NCI-H187 (cell line): Measurements from ENCODE around the gene PJA2.
"Not testable (repeated sequence)": the region's sequence is repeated elsewhere in the genome, so short reads cannot be mapped to it uniquely, and the experiment has no call there.

Experiments used
- DNase-seq, 2 experiments: peaks; one replicate each; lab custom pipeline; 2025; lab: John Stamatoyannopoulos, UW

Gene PJA2

DNA sequence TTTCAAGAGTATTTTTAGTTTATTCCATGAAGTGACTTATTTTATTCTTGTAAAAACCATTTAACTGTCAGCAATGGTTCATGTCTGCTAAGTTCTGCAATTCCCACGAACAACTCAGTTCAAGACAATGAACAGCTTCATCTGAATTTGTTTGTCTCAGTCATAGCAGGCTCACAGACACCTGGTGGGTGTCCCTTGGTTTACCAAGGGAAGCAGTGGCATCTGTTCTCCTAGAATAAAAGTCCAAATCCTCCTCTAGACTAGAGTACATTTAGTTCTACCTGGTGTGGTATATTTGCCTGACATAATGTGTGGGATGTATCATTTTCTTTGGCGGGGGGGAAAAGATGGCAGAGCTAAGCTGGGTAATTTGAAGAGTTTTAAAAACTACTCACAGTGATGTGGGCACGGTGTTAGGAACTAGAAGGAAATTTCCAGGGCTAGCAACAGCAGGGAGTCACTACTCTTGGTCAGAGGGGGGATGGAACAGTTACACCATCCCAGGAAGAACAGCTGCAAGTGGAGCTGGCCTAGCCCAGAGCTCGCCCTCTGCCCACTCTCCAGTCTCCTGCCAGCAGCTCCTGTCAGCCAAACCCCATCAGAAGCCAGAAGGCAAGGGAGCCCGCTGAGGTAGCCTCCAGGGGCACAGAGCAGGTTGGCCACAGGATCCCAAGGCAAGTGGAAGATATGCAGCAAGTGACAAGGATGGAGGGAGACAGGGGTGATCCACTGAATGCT, 100.3 kb downstream of the PJA2 start:
- DNase-seq: no peak

DNA sequence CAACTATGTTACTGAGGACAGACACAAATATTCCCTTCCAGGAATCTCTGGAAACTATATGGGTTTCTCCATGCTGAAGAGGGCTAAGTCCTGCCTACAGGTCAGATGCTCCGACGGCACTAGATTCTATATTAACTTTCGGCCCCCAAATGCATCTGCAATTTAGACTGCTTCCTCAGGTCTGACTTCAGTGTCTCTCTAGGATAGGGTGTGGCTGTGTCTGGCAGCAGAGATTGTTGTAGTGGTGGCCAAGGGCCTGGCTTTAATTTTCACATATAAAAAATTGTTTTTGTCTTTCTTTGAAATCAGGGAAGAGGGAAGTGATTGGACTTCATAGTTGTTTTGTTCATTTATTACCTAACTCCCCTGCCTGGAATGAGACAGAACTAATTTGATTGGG, 101.8 kb downstream of the PJA2 start:
- no peak for DNase-seq

DNA sequence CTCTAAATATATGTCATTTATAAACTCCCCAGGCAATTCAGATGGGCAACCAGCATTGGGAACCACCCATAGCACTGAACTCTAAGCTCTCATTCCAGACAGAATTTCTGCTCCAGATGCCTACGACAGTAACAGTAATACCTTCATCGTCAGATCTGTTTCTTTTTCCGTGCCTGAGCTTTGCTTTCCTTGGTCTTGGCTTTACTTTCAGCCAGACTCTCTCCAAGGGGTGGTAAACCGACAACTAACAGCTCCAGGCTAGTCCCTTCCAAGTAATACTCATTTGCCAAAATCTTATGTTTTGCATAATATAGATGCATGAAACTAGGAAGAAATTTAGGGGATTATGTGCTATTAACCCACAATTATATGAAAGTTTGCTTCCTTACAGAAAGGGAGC, 102.3 kb downstream of the PJA2 start:
- no peak for DNase-seq

DNA sequence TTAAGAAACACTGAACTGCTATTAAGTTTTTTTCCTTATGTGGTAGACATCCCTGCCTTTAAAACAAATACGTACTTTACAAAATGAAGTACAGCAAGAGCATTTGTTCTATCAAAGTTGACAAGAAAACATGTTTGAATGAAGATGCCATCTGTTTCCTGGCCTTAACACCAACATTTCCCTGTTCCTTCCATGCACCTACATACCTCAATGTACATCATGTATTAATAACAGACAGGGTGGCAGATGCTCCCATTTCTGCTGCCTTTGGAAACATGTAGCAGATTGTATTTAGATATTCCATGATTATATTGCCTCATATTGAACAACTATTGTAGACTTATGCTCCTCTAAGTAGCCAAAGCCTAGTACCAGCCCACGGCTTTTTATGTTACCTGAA, 104.4 kb downstream of the PJA2 start:
- DNase-seq: no peak

DNA sequence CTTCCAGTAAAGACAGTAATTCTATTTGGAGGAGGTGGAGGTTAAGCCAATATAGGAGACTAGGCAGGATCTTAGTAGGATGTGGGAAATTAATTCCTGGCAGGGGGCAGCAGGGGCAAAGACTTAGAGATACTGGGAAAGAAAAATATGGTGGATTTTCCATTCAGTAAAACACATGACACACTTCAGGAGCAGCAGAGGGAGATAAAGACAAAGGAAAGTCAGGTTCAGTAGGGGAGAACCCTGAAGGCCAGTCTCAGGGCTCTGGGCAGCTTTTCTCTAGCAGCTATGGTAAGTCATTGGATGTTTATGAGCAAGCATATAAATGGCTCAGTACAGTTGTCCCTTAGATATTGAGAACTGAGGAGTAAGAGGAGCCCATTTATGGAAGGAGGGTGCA, 105.5 kb downstream of the PJA2 start:
- no peak for DNase-seq

DNA sequence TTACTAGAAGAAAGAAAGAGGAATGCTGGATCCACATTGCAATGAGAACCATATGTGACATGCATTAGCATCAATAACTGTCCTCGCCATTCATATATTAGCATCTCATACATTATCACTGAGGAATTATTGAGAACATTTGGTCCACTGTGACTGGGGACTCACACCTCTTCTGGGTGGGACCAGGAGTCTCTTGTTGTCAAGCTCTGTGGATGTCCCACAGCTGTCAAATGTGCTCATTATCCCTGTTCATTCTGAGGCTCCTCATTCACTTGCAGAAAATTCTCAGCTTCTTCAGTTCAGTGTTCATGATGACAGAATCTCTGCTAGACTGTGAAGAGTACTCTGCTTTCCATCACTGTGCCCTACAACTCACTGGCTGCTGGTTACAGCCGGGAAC, 109.4 kb downstream of the PJA2 start:
- DNase-seq: no peak

DNA sequence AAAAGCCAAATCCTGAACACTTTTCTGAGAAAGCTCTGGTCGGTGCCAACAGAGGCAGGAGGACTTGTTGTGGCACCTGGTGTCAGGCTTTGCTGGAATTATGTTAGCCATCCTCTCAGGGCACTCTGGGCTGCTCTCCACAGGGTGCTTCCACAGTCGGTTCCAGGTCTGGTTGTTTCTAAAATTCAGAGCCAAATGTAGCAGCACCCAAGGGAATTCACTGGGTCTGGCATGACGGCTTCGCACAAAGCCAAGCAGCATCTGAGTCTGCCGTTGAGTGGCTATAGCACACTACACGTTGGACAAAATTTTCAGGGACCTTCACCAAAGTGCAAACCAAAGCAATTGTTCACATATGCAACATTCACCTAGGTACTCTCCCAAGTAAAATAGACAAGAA, 110.2 kb downstream of the PJA2 start:
- no peak for DNase-seq

DNA sequence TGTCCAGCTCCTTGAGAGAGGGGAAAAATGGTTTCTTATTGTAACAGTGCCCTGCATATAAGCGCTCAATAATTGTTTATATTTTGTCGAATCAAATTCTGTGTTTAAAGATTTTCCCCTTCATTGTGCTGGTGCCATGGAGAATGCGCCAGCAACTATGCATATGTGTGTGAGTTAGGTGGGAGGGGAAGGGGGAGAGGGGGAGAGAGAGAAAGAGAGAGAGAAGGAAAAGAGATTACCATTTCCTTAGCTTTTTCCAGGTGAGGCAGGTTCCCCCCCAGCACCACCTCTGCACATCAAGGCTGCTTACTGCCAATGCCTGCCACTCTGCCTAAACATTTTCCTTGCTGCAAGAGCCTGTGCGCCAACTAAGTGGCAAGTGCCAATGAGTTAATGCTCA, 111.0 kb downstream of the PJA2 start:
- DNase-seq: no peak

DNA sequence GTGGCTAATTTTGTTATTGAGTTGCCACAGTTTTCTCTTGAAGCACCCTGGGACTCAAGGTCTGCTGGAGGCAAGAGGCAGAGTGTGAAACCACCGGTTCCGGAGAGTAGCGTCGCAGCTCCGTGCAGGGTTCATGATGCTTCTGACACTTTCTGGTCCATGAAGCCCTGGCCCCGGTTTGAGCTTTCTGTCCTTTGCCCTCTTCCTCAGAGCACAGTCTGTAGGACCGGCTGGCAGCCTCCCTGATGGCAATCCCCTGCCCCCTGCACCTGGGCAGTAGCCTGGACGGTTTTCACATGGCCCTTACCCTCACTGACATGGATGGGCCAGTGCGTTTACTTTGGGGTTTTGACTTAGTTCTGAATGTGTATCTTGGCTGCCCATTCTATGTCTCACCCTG, 111.9 kb downstream of the PJA2 start:
- DNase-seq: no peak

DNA sequence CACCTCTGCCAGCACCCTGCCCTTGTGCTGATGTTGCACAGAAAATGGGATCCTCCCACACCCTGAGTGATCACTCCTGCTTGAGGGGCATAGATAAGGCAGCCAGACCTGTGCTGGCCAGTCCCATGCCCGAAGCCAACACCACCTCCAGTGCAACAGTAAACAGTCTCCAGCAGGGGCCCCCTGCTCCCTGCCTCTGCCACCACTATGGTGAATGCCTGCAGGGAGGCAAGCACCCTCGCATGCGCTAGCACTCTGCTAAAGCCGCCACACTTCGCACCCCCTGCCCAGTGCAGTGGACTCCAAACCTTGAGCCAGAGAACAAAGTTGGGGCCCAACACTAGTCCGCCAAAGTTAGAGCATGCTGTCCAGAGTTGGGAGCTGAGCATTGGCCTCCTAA, 118.7 kb downstream of the PJA2 start:
- no peak for DNase-seq

DNA sequence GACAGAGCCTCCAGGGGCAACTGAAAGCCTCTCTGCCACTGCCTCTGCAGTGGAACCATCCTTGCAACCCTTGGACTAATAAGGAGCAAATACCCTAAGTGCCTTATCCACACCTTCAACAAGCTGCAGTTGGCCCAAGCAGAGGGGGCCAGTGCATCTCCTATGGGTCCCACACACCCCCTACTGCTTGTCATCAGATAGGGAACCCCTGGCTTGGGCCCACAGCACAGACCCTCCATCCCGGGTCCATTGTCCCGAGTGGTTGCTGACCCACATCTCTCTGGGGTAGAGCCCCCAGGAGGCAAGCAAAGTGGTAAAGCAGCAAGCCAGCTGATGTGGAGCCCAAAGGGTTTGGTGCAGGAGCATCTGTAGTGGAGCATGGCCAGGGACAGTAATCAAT, 119.5 kb downstream of the PJA2 start:
- DNase-seq: no peak

DNA sequence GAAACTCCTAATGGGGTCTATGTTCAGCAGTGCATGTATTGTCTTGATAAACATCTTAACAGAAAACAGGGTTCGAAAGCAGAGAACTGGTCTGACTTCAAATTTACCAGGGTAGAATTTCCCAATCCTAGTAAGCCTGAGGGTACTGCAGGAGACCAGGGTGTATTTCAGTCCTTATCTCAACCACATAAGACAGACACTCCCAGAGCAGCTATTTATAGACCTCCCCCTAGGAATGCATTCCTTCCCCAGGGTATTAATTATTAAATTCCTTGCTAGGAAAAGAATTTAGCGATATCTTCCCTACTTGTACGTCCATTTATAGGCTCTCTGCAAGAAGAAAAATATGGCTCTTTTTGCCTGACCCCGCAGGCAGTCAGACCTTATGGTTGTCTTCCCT, 123.1 kb downstream of the PJA2 start:
- DNase-seq: not testable (repeated sequence)
